SK-MEL-5 (cell line): ENCODE results near the gene CSTF2. TPM values are rescaled to one million over a fixed set of nuclear protein-coding genes. Genes with fewer than 3 reads are reported as not detected.
A peak's percentile ranks its signal among the peaks of the same experiment; 100 is the strongest.

ENCODE experiments used
- DNase-seq: peaks from one replicate; pipeline ENCODE4 v3.0.0-alpha.2; 2016; ENCODE audit warnings: low read depth, low spot score
- in situ Hi-C: cut with HindIII; loops from 2 replicates; pipeline ENCODE4 v1.10.0; 2016; ENCODE audit warnings: low sequenced_read_pairs, high pct_unique_total_duplicates, low pct_unique_long_range_greater_than_20kb
- small RNA-seq, 2 experiments: library from RNA; depleted of rRNA; stranded (forward); fragments of <200 nt; gene quantifications; one replicate each; pipeline ENCODE3, GENCODE V24; 2014
- total RNA-seq: library from RNA; depleted of rRNA; stranded (reverse); fragments of >200 nt; shearing (Covaris generic); gene quantifications from 2 replicates; pipeline ENCODE4 v1.2.3, GENCODE V29; 2014; rRNA removed

CSTF2 gene
- total RNA-seq, 1 experiment from 2014 or later, result 29.7 TPM

GRCh38 chrX:100863326-100863864, 43.2 kb downstream of the CSTF2 start:
- in situ Hi-C loops, result no loop called here
- no peak for DNase-seq

GRCh38 chrX:100864657-100865391, 44.6 kb downstream of the CSTF2 start:
- in situ Hi-C loops, result no loop called here
- peak; percentile 28 for DNase-seq

- in situ Hi-C loops, result no loop called here
- no peak for DNase-seq
These were observed 48.1 kb downstream of the CSTF2 start for GRCh38 chrX:100868273-100868672.

GRCh38 chrX:100870527-100870926, 50.3 kb downstream of the CSTF2 start:
- DNase-seq, result no peak
- in situ Hi-C loops, result no loop called here

GRCh38 chrX:100871594-100872560, 51.7 kb downstream of the CSTF2 start:
- no peak for DNase-seq
- in situ Hi-C loops, result no loop called here

- in situ Hi-C loops, result no loop called here
- peak; percentile 2 for DNase-seq
These were observed 54.1 kb downstream of the CSTF2 start, which contains the start of gene NOX1 for GRCh38 chrX:100874325-100874724. Gene NOX1 (minus strand): TSS chrX:100874359. CDS start chrX:100874139, 220 bp downstream.

- no peak for DNase-seq
- in situ Hi-C loops, result no loop called here
These were observed 60.2 kb downstream of the CSTF2 start for GRCh38 chrX:100880368-100880767.

- in situ Hi-C loops, result no loop called here
These were observed 63.5 kb downstream of the CSTF2 start for GRCh38 chrX:100883654-100884053.

More at GRCh38 chrX:100883654-100884053, 63.5 kb downstream of the CSTF2 start:
- no peak for DNase-seq

Small RNA genes within 50 kb of the gene (small RNA-seq; reads per million reads assigned to genes)
- 0.02 to 0.05 reads per million in 2 experiments for gene RF00411

Other genes starting within 250 kb of the CSTF2 start
- not detected in 2 replicates for gene TNMD, start 235.5 kb upstream of the CSTF2 start, total RNA-seq
- gene TSPAN6, start 183.6 kb upstream of the CSTF2 start, total RNA-seq, result 54.1 and 56.0 TPM in 2 replicates
- 0.72 and 1.6 TPM in 2 replicates for gene SRPX2, start 176.2 kb upstream of the CSTF2 start, total RNA-seq
- gene SYTL4, start 88.3 kb upstream of the CSTF2 start, total RNA-seq, result 1.3 and 1.6 TPM in 2 replicates
- gene NOX1, start 54.0 kb downstream of the CSTF2 start, total RNA-seq, result not detected in 2 replicates
- gene XKRX, start 108.5 kb downstream of the CSTF2 start, total RNA-seq, result not detected in 2 replicates
- not detected in 2 replicates for gene ARL13A, start 149.3 kb downstream of the CSTF2 start, total RNA-seq
- gene TRMT2B, start 231.7 kb downstream of the CSTF2 start, total RNA-seq, result 10.2 and 10.6 TPM in 2 replicates